ENCODE data around the gene SDC4.

Gene SDC4

DNA sequence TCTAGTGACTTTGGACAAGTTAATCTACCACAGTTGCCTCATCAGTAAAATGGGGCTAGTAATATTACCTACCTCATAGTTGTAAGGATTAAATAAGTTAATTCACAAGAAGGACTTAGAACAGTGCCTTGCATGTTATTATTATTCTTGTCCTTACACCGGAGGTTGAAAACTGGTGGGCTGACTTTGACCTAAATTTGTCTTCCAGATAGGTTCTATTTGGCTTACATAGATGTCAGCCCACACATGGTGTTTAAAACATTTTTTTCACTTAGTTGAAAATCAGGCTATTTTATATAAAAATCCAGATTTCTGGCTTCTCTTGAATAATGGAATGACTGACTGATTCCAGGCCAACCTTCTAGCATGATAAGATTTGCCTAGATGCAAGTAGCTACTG, 18.0 kb upstream of the SDC4 start:
- ChIA-PET CTCF (interaction anchor here (0.9 to 22.0 kb wide), 7 partner anchors 8 to 405 kb away, joined by 3 to 488 read pairs (median 4); no protein-coding TSS in a partner anchor), POLR2A (no interaction called here)
- no peak for DNase-seq (ENCODE audit: extremely low spot score)
- TF ChIP-seq, protein P1, sequence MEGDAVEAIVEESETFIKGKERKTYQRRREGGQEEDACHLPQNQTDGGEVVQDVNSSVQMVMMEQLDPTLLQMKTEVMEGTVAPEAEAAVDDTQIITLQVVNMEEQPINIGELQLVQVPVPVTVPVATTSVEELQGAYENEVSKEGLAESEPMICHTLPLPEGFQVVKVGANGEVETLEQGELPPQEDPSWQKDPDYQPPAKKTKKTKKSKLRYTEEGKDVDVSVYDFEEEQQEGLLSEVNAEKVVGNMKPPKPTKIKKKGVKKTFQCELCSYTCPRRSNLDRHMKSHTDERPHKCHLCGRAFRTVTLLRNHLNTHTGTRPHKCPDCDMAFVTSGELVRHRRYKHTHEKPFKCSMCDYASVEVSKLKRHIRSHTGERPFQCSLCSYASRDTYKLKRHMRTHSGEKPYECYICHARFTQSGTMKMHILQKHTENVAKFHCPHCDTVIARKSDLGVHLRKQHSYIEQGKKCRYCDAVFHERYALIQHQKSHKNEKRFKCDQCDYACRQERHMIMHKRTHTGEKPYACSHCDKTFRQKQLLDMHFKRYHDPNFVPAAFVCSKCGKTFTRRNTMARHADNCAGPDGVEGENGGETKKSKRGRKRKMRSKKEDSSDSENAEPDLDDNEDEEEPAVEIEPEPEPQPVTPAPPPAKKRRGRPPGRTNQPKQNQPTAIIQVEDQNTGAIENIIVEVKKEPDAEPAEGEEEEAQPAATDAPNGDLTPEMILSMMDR (IDR thresholded peaks at IDR 0.05; ENCODE audit: control extremely low read depth, extremely low read depth, low read depth, missing control alignments) = no peak

DNA sequence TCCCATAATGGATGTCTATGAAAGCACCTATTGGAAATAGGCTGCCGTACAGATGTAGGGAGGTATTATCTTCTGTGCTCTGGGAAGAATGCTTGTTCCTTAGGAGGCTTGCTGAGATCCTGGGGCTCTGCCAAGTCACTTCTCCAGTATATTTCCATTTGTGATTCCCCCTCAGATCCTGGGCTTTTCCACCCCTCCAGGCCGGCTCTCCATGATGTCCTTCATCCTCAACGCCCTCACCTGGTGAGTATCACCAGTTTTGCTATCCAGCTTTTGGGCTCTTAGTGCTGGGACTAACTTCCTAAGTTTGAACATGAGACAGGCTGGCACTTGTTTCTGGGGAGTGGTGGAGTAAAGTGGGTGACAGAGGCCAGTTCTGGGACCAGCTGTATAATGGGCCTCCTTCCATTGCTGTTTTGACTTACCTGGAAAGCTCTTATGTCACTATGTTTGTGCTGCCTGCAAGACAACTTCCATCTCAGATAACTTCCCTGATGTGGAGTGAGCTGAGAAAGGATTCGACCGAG, 17.3 kb upstream of the SDC4 start:
- no peak for DNase-seq (ENCODE audit: extremely low spot score)
- CTCF ChIA-PET = interaction anchor here (1.1 to 22.0 kb wide), 6 partner anchors 8 to 85 kb away, joined by 3 to 488 read pairs (median 6); no protein-coding TSS in a partner anchor
- TF ChIP-seq, protein P1 (IDR thresholded peaks at IDR 0.05; ENCODE audit: control extremely low read depth, extremely low read depth, low read depth, missing control alignments) = no peak

DNA sequence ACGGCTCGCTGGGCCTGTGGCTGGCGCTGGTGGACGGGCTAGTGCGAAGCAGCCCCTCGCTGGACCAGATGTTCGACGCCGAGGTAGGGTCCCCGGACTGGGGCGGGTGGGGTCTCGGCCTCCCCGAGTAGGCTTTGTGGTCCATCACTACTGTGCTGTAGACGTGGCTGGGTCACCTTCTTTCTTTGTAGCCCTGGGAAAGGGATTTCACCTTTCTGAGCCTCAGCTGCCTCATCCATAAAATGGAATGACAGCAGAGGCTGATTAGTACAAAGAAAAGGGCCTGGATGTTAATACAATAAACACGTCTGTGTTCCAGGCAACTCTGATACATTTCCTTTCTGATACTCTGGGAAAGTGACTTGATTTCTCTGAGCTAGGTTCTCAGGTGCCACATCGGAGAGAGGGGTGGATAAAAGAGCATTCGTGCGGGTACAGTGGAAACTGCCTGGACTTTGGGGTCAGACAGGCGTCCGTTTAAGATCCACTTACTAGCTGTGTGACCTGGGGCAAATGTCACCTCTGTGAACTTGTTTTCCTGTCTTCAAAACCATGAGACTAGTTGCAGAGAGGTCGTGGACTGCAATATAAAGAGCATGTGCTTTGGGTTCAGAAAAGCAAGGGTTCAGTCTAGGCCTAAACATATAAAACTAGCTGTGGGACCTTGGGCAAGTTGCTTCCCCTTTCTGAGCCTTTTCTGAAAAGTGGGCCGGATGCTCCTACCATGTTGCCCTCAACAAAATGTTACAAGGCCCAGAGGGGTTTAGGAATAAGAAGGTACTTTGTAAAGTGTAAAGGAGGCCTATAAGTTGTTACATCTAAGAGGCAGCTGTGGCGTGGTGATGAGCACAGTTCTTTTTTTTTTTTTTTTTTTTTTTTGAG, 15.6 kb upstream of the SDC4 start:
- TF ChIP-seq, protein P1 (IDR thresholded peaks at IDR 0.05; ENCODE audit: control extremely low read depth, extremely low read depth, low read depth, missing control alignments) = no peak
- CTCF ChIA-PET = interaction anchor here (1.0 to 22.0 kb wide), 32 partner anchors 8 to 538 kb away, joined by 3 to 488 read pairs (median 4); partner anchors contain the start of genes PIGT, SDC4 and WFDC2
- DNase-seq (ENCODE audit: extremely low spot score) = no peak
- POLR2A ChIA-PET = interaction anchor here (0.6 to 1.6 kb wide), 3 partner anchors 8 to 117 kb away, joined by 3 to 8 read pairs (median 4); no protein-coding TSS in a partner anchor

More for the DNA sequence above, 17.3 kb upstream of the SDC4 start:
- POLR2A ChIA-PET = no interaction called here

DNA sequence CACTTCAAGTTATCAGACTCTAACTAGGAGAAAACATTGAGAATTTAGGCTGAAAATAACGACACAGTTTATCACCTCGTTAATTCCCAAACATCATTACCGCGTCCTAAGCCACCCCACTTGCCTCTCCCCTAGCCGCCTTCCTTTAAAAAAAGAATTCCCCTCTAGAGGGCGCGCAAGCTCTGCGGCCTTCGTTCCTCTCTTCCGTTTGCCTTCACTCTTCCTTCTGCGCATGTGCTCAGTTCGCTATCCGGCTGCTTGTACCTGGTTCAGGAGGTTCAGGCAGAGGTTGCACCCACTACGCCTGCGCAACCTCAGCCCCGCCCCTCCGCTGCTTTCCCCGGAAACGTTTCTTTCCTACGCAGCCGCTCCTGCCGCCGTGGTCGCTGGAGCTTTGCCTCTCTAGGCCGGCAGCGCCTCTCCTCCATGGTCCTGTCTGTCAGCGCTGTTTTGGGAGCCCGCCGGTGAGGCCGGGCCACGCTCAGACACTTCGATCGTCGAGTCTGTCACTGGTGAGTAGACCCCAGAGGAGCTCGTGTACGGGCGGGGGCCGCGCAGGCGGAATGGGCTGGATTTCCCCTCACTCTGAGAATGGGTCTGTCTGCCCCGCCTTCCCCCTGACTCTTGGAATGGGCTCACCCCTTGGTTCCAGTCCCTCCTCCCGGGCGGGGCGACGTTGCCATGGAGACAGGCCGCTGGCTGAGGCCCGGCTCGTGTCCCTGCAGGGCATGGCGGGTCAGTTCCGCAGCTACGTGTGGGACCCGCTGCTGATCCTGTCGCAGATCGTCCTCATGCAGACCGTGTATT, 14.8 kb upstream of the SDC4 start, which contains the start of gene SYS1:
SYS1 (plus strand) TSS at position 353 of the 807 bp plus-strand sequence; CDS start at position 729, 376 bp downstream.
- ChIA-PET CTCF (interaction anchor here (0.8 to 22.0 kb wide), 36 partner anchors 8 to 539 kb away, joined by 3 to 488 read pairs (median 5); partner anchors contain the start of genes PIGT, SDC4 and WFDC2), POLR2A (interaction anchor here (0.6 to 1.6 kb wide), 3 partner anchors 9 to 118 kb away, joined by 3 to 8 read pairs (median 4); no protein-coding TSS in a partner anchor)
- peak; percentile 96 for DNase-seq (ENCODE audit: extremely low spot score)
- TF ChIP-seq, protein P1 (IDR thresholded peaks at IDR 0.05; ENCODE audit: control extremely low read depth, extremely low read depth, low read depth, missing control alignments) = peak; percentile 74

DNA sequence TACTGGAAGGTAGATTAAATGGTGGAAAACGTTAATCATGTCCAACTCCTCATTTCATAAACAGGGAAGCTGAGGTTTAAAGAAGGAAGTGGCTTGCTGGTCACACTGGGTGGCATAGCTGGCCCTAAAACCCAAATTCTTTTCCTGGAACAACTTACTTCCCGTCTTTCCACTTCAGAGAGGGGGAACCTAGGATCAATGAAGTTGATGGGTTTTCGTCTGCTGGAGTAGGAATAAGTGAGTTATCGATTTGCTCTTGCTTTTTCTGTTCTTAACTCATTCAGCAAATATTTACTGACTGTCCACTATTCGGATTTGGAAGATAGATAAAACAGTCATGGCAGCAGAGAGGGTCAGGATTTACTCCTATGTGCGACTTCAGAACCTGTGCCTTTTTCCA, 13.6 kb upstream of the SDC4 start:
- TF ChIP-seq, protein P1 (IDR thresholded peaks at IDR 0.05; ENCODE audit: control extremely low read depth, extremely low read depth, low read depth, missing control alignments) = no peak
- CTCF ChIA-PET = interaction anchor here (0.7 to 22.0 kb wide), 15 partner anchors 10 to 437 kb away, joined by 3 to 488 read pairs (median 7); partner anchors contain the start of genes PIGT and SDC4
- POLR2A ChIA-PET = interaction anchor here (0.7 kb wide), 1 partner anchor 465 kb away, joined by 6 read pairs; no protein-coding TSS in a partner anchor
- no peak for DNase-seq (ENCODE audit: extremely low spot score)

Measured in GM10248 (cell line).